GM12801 (cell line): ENCODE data around the gene RGS9.

Experiments
- CTCF ChIP-seq: IDR thresholded peaks from one replicate; pipeline ENCODE4 v1.5.1; 2011; ENCODE audit warnings: control low read depth; ENCODE audit not compliant: insufficient read length; ENCODE audit errors: extremely low read depth

RGS9 gene

GRCh38 chr17:65099941-65100315 lies 37.2 kb upstream of the RGS9 start:
- TF ChIP-seq CTCF: no peak

- no peak for TF ChIP-seq CTCF
Observed at GRCh38 chr17:65100316-65101140, 36.6 kb upstream of the RGS9 start.

- TF ChIP-seq CTCF: no peak
Observed at GRCh38 chr17:65101371-65101770, 35.8 kb upstream of the RGS9 start.

GRCh38 chr17:65102235-65102634 lies 34.9 kb upstream of the RGS9 start:
- TF ChIP-seq CTCF: no peak

GRCh38 chr17:65102788-65103187 lies 34.4 kb upstream of the RGS9 start:
- no peak for TF ChIP-seq CTCF

- no peak for TF ChIP-seq CTCF
Observed at GRCh38 chr17:65103431-65103830, 33.7 kb upstream of the RGS9 start.

GRCh38 chr17:65103896-65104295 lies 33.3 kb upstream of the RGS9 start:
- TF ChIP-seq CTCF: no peak

GRCh38 chr17:65104541-65104940 lies 32.6 kb upstream of the RGS9 start:
- TF ChIP-seq CTCF: no peak
